ENCODE measurements around the gene EEFSEC. TPM values are rescaled to one million over a fixed set of nuclear protein-coding genes. Genes with fewer than 3 reads are reported as not detected.
A peak's percentile ranks its signal among the peaks of the same experiment; 100 is the strongest.

EEFSEC gene, protein sequence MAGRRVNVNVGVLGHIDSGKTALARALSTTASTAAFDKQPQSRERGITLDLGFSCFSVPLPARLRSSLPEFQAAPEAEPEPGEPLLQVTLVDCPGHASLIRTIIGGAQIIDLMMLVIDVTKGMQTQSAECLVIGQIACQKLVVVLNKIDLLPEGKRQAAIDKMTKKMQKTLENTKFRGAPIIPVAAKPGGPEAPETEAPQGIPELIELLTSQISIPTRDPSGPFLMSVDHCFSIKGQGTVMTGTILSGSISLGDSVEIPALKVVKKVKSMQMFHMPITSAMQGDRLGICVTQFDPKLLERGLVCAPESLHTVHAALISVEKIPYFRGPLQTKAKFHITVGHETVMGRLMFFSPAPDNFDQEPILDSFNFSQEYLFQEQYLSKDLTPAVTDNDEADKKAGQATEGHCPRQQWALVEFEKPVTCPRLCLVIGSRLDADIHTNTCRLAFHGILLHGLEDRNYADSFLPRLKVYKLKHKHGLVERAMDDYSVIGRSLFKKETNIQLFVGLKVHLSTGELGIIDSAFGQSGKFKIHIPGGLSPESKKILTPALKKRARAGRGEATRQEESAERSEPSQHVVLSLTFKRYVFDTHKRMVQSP
- 10 to 100 TPM; 11.7 to 23.0 (median 14.9) TPM for total RNA-seq

DNA sequence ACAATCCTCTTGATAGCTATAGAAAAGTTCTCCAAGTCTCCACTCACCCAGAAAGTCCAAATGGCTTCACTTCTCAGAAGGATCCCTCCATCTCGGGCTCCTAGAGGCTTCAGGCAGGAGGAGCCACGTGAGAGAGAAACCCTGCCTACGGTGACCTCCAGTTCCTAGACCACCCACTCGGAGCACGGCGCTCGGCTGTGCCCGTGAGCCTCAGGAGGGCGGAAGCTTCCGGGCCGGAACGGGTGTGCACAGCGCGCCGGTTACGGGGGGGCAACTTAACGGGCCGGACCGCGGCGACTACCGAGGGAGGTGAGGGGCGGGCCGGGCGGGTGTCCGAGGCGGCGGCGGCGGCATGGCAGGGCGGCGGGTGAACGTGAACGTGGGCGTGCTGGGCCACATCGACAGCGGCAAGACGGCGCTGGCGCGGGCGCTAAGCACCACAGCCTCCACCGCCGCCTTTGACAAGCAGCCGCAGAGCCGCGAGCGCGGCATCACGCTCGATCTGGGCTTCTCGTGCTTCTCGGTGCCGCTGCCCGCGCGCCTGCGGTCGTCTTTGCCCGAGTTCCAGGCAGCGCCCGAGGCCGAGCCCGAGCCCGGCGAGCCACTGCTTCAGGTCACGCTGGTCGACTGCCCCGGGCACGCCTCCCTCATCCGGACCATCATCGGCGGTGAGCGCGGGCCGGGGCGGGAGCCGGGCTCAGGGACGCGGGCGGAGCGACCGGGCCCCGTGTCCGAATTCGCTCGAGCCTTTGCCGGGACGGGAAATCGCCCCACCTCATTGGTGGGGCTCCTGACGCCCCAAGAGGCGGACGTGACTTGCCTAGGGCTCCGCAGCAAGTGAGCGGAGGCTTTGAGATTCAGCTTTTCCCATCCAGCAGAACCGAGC, at the start of gene EEFSEC:
TSS of gene EEFSEC (plus strand) at position 326 of the 886 bp plus-strand sequence. CDS start at position 353, 27 bp downstream.
- TF ChIP-seq, protein P1, sequence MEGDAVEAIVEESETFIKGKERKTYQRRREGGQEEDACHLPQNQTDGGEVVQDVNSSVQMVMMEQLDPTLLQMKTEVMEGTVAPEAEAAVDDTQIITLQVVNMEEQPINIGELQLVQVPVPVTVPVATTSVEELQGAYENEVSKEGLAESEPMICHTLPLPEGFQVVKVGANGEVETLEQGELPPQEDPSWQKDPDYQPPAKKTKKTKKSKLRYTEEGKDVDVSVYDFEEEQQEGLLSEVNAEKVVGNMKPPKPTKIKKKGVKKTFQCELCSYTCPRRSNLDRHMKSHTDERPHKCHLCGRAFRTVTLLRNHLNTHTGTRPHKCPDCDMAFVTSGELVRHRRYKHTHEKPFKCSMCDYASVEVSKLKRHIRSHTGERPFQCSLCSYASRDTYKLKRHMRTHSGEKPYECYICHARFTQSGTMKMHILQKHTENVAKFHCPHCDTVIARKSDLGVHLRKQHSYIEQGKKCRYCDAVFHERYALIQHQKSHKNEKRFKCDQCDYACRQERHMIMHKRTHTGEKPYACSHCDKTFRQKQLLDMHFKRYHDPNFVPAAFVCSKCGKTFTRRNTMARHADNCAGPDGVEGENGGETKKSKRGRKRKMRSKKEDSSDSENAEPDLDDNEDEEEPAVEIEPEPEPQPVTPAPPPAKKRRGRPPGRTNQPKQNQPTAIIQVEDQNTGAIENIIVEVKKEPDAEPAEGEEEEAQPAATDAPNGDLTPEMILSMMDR (IDR thresholded peaks at IDR 0.05): no peak
- DNase-seq (ENCODE audit: low spot score): peak; percentile 27
- peak; percentile 98 for ATAC-seq (ENCODE audit: low FRiP score)

DNA sequence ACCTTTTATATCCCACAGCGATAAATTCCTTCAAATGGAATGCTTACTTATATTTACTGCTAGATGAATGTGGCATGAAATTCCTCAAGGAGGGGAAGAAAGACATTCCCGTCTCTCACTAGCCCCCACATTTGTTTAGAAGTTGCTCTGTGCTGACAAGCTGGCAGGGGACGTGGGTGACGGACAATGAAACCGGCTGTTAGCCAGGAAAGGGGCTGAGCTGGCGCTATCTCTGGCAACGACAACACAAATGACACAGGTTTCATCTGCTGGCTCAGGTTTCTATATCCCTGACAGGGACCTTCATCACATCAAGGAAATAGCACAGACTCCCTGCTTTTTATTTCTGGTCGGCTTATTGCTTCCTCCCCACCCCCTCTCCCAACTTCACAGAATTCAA, 45.4 kb upstream of the EEFSEC start:
- TF ChIP-seq, protein P1 (IDR thresholded peaks at IDR 0.05): no peak
- ATAC-seq (ENCODE audit: low FRiP score): no peak
- no peak for DNase-seq (ENCODE audit: low spot score)

DNA sequence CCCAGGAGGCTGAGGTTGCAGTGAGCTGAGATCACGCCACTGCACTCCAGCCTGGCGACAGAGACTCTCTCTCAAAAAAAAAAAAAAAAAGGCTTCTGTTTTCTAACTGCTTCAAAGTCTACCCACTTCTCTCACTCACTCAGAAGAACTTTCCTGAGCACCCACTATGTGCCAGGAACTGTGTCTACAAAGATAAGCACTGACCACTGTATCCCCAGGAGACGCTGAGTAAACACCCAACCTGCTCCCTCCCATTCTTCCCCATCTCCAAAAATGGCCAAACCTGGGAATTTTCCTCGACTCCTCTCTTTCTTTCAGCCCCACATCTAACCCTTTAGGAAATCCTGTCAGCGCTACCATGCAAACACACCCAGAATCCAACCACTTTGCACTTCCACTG, 42.1 kb upstream of the EEFSEC start:
- TF ChIP-seq, protein P1 (IDR thresholded peaks at IDR 0.05): no peak

DNA sequence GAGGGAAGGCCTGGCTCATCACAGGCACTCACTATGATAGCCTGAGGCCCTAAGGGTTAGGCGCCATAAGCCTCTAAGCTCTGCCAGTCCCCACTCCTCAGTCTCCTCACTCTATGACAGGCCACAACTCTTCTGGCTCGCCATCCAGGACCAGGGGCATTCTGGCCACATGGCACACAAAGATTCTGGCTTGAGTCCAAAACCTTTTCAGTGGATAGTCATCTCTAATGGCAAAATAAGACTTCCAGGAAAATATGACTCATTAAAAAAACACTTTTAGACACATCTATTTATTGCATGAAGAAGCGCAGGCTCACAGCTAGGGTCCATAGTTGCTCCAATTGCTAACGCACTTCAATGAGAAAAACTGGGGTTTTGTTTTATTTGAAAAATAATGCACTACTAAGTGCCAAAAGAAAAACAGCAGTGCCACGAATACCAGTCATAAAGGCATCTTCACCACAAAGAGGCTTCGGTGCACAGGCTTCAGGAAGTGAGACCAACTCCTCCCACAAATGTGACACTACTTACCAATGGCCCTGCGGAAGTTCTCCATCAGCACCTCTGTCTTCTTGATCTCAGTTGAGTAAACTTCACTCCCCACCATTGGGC, 40.8 kb upstream of the EEFSEC start:
- ATAC-seq (ENCODE audit: low FRiP score) (no peak), DNase-seq (ENCODE audit: low spot score) (no peak)
- TF ChIP-seq, protein P1 (IDR thresholded peaks at IDR 0.05): no peak

More for the DNA sequence above, 42.1 kb upstream of the EEFSEC start:
- ATAC-seq (ENCODE audit: low FRiP score): no peak
- no peak for DNase-seq (ENCODE audit: low spot score)

DNA sequence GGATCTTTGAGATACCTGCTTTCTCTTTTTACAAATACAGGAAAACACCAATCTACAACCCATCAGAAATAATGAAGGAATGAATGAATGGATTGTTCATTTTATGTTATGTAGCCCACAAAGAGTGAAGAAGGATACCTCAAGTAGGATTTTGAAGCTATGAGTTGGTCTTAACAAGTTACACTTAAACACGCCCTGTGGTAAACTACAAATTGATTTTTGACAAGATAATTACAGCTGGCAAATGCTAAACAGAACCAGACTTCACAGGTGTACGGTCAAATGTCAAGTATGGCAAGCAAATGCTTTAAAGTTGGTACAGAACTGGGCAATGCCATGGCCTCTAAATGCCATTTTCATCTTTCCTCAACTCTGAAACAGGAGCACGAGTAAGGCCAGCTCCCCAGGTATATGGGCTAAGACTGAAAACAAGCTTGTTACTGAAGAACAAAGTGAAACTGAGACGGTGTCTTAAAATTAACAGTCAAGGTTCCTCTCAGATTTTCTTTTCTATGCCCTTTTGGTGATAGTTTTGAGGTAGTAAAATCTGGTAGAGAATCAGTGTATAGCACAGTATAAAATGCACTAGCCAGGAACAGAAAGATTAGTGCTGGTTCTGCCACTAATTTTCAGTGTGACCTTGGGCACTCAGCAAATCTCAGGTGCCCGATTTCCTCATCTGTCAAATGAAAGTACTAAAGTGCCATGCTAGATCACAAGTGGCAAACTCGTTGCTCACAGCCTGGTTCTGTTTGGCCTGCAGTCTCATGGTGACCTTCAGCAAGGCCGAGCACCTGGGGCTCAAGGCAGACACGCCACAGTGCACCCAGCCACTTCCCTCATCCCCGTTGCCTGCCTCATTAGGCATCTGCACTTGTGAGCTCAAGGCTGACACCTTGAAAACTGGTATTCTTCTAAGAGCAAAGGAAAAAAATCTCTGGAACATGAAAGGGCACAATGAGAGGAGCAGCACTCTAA, 39.2 kb upstream of the EEFSEC start:
- no peak for ATAC-seq (ENCODE audit: low FRiP score)
- DNase-seq (ENCODE audit: low spot score): no peak

More for the DNA sequence above, 39.2 kb upstream of the EEFSEC start:
- TF ChIP-seq, protein P1 (IDR thresholded peaks at IDR 0.05): no peak
